SK-N-SH (cell line): ENCODE measurements around the gene C6orf15. TPM values are rescaled to one million over a fixed set of nuclear protein-coding genes. Genes with fewer than 3 reads are reported as not detected.

Source experiments
- CTCF ChIA-PET: fragments of 300-600, 350-600 bp; formaldehyde crosslinking; extraction: SDS; loops from one replicate; lab custom pipeline; 2021; lab: Yijun Ruan, JAX
- POLR2A ChIA-PET: fragments of 350-600 bp; sonication (Branson Sonifier 250); formaldehyde crosslinking; extraction: SDS; loops from one replicate; lab custom pipeline; 2020; ENCODE audit warnings: antibody characterized with exemption, inconsistent platforms; lab: Yijun Ruan, JAX
- DNase-seq: peaks from one replicate; pipeline ENCODE4 v3.0.0; 2012
- H2AFZ ChIP-seq: fragments of 200-600 bp; sonication (generic); 2 replicates; pipeline ENCODE4 v1.8.1; 2016; ENCODE audit warnings: antibody characterized with exemption, mild to moderate bottlenecking, low read depth
- H3F3A ChIP-seq: fragments of 200-600 bp; sonication (generic); replicated peaks from 2 replicates; pipeline ENCODE3; 2016; ENCODE audit warnings: antibody characterized with exemption, mild to moderate bottlenecking; ENCODE audit not compliant: insufficient read depth
- H3K27ac ChIP-seq, 2 experiments: fragments of 200-500 bp in 1 of 2; fragments of 200-600 bp in 1 of 2; sonication (Bioruptor generic) in 1 of 2; sonication (generic), shearing (Covaris generic) in 1 of 2; 2 replicates each; pipeline versions ENCODE4 v1.5.1 to v1.6.1; 2014 to 2016; ENCODE audit warnings: low read depth in 2 of 2, inconsistent platforms in 1 of 2, low read length in 1 of 2, mild to moderate bottlenecking in 1 of 2, mixed read lengths in 1 of 2
- H3K27me3 ChIP-seq: fragments of 200-600 bp; sonication (generic), shearing (Covaris generic); 2 replicates; pipeline ENCODE4 v1.6.1; 2016; ENCODE audit warnings: mixed run types; ENCODE audit not compliant: insufficient read depth
- H3K36me3 ChIP-seq, 2 experiments: fragments of 200-500 bp in 1 of 2; fragments of 200-600 bp in 1 of 2; sonication (Bioruptor generic) in 1 of 2; sonication (generic) in 1 of 2; replicated peaks in 1 of 2; 2 replicates each; pipeline versions ENCODE3 to v1.5.1; 2014 to 2016; ENCODE audit warnings: low read length in 1 of 2, mild to moderate bottlenecking in 1 of 2; ENCODE audit not compliant: insufficient read depth in 2 of 2, control insufficient read depth in 1 of 2
- H3K4me1 ChIP-seq, 2 experiments: fragments of 200-500 bp in 1 of 2; fragments of 200-600 bp in 1 of 2; sonication (Bioruptor generic) in 1 of 2; sonication (generic), shearing (Covaris generic) in 1 of 2; 2 replicates each; pipeline versions ENCODE4 v1.5.1 to v1.6.1; 2014 to 2016; ENCODE audit warnings: low read depth in 1 of 2, low read length in 1 of 2, mixed run types in 1 of 2; ENCODE audit not compliant: insufficient read depth in 2 of 2, control insufficient read depth in 1 of 2
- H3K4me2 ChIP-seq: fragments of 200-600 bp; sonication (generic), shearing (Covaris generic); 2 replicates; pipeline ENCODE4 v1.6.1; 2017; ENCODE audit warnings: mixed run types
- H3K4me3 ChIP-seq, 2 experiments: fragments of 200-500 bp in 1 of 2; fragments of 200-600 bp in 1 of 2; sonication (Bioruptor generic) in 1 of 2; sonication (generic), shearing (Covaris generic) in 1 of 2; 2 replicates each; pipeline versions ENCODE4 v1.5.1 to v1.8.1; 2014 to 2016; ENCODE audit warnings: low read depth in 2 of 2, inconsistent platforms in 1 of 2, low read length in 1 of 2, mild to moderate bottlenecking in 1 of 2, mixed read lengths in 1 of 2, moderate library complexity in 1 of 2
- H3K79me2 ChIP-seq: fragments of 200-600 bp; sonication (generic); 2 replicates; pipeline ENCODE4 v1.8.1; 2017; ENCODE audit warnings: mild to moderate bottlenecking; ENCODE audit not compliant: insufficient read depth
- H3K9ac ChIP-seq: fragments of 200-600 bp; sonication (generic); 2 replicates; pipeline ENCODE4 v1.6.1; 2017; ENCODE audit warnings: mixed run types
- H3K9me2 ChIP-seq: fragments of 200-600 bp; sonication (generic); 2 replicates; pipeline ENCODE4 v1.6.1; 2017; ENCODE audit warnings: mixed run types
- H3K9me3 ChIP-seq: fragments of 200-600 bp; sonication (generic); 2 replicates; pipeline ENCODE4 v1.6.1; 2017; ENCODE audit warnings: mixed run types, mild to moderate bottlenecking, moderate library complexity
- H4K20me1 ChIP-seq: fragments of 200-600 bp; sonication (generic); 2 replicates; pipeline ENCODE4 v1.6.1; 2017; ENCODE audit warnings: mild to moderate bottlenecking, mixed run types; ENCODE audit not compliant: insufficient read depth
- CTCF ChIP-seq: fragments of 200-600 bp; sonication (generic); IDR thresholded peaks from 2 replicates; pipeline ENCODE4 v1.6.1; 2017; ENCODE audit warnings: antibody characterized with exemption, mild to moderate bottlenecking, moderate library complexity
- ELF1 ChIP-seq: IDR thresholded peaks from 2 replicates; pipeline ENCODE4 v1.4.0; 2012
- EP300 ChIP-seq, 2 experiments: IDR thresholded peaks; 2 replicates each; pipeline versions ENCODE4 v1.4.0 to v1.6.1; 2012; ENCODE audit warnings: borderline replicate concordance in 1 of 2, low read depth in 1 of 2, low read length in 1 of 2
- FOSL2 ChIP-seq: IDR thresholded peaks from 2 replicates; pipeline ENCODE4 v1.4.0; 2012; ENCODE audit warnings: low read depth, mild to moderate bottlenecking, moderate library complexity, borderline replicate concordance
- FOXJ3 ChIP-seq: sonication (generic); formaldehyde crosslinking; IDR thresholded peaks from 2 replicates; pipeline ENCODE4 v1.5.1; 2020; ENCODE audit warnings: mild to moderate bottlenecking, missing genetic modification reagents
- FOXM1 ChIP-seq: IDR thresholded peaks from 2 replicates; pipeline ENCODE4 v1.4.0; 2012; ENCODE audit warnings: low read depth, mild to moderate bottlenecking
- MXI1 ChIP-seq: IDR thresholded peaks from 2 replicates; pipeline ENCODE4 v1.6.1; 2012; ENCODE audit warnings: mild to moderate bottlenecking, low read depth, low read length, improper control_type of control experiment
- NFIC ChIP-seq: IDR thresholded peaks from 2 replicates; pipeline ENCODE4 v1.4.0; 2012; ENCODE audit warnings: borderline replicate concordance
- NRF1 ChIP-seq: IDR thresholded peaks from 2 replicates; pipeline ENCODE4 v1.6.1; 2012; ENCODE audit warnings: low read depth, mild to moderate bottlenecking, low read length
- POLR2AphosphoS5 ChIP-seq: IDR thresholded peaks from 2 replicates; pipeline ENCODE4 v1.6.1; 2012; ENCODE audit warnings: low read depth, low read length
- RAD21 ChIP-seq: IDR thresholded peaks from 2 replicates; pipeline ENCODE4 v1.6.1; 2012; ENCODE audit warnings: mild to moderate bottlenecking, low read length
- RXRA ChIP-seq: IDR thresholded peaks from 2 replicates; pipeline ENCODE4 v1.4.0; 2012; ENCODE audit warnings: low read depth, mild to moderate bottlenecking, borderline replicate concordance
- SMC3 ChIP-seq: IDR thresholded peaks from 2 replicates; pipeline ENCODE4 v1.6.1; 2012; ENCODE audit warnings: low read depth, low read length, improper control_type of control experiment
- TAF1 ChIP-seq: IDR thresholded peaks from 2 replicates; pipeline ENCODE4 v1.6.1; 2012; ENCODE audit warnings: low read depth, mild to moderate bottlenecking, low read length, moderate library complexity, borderline replicate concordance
- TCF12 ChIP-seq: IDR thresholded peaks from 2 replicates; pipeline ENCODE4 v1.4.0; 2012
- WGBS: methylation state at CpG from one replicate; pipeline ENCODE4 v1.1.6; 2017; ENCODE audit warnings: low lambda C conversion rate; 5-methylcytosine and 5-hydroxymethylcytosine counted together
- polyA plus RNA-seq, 3 experiments: library from polyadenylated mRNA; depleted of rRNA; stranded (reverse); fragments of >200 nt; gene quantifications; 2 replicates each; pipeline ENCODE4 v1.2.3, GENCODE V29; 2012

The C6orf15 gene
- polyA plus RNA-seq, 1 of the 3 experiments (the other 2 are of a cell fraction) = not detected

GRCh38 chr6:31115941-31116560 lies 3.7 kb upstream of the C6orf15 start:
- Histone ChIP-seq H3K36me3 (no peaks in the 10 kb centered on the region), H3K4me2 (peak overlapping the region; percentile 85), H3K9ac (peak overlapping the region; percentile 69; the same call in 1 of the 2 replicates), H2AFZ (no peak overlapping the region), H3F3A (peaks cover 5% of the 10 kb centered on the region), H3K27ac (no peak overlapping the region), H4K20me1 (no peaks in the 10 kb centered on the region), H3K4me3 (no peak overlapping the region; a peak in 2 of 4 replicates), H3K9me2 (no peaks in the 10 kb centered on the region), H3K79me2 (peaks cover 30% of the 10 kb centered on the region), H3K9me3 (no peaks in the 10 kb centered on the region), H3K27me3 (no peaks in the 10 kb centered on the region), H3K4me1 (peaks cover 2 to 12% of the 10 kb centered on the region in 2 experiments; a peak in 3 of 4 replicates)
- WGBS = 55% methylated on average over 12 of the region's 12 CpGs
- ChIA-PET POLR2A (no interaction called here), CTCF (interaction anchor here (0.7 to 2.1 kb wide), 7 partner anchors 11 to 663 kb away, joined by 3 to 7 read pairs (median 4); no protein-coding TSS in a partner anchor)
- TF ChIP-seq POLR2AphosphoS5 (no peak), NFIC (no peak), FOXM1 (no peak), RXRA (no peak), MXI1 (no peak), NRF1 (no peak), FOXJ3 (CRISPR knock-in tag) (no peak)
- DNase-seq = no peak

GRCh38 chr6:31114970-31115849 lies 2.8 kb upstream of the C6orf15 start:
- peak overlapping the region; percentile 85 for H3K4me2 ChIP-seq
- no peaks in the 10 kb centered on the region for H4K20me1 ChIP-seq
- H3F3A ChIP-seq = peaks cover 5% of the 10 kb centered on the region
- ChIA-PET POLR2A (no interaction called here), CTCF (interaction anchor here (1.3 to 2.1 kb wide), 4 partner anchors 12 to 251 kb away, joined by 3 to 7 read pairs (median 4); no protein-coding TSS in a partner anchor)
- 46% methylated on average over 9 of the region's 9 CpGs for WGBS
- H3K4me3 ChIP-seq = peak overlapping the region; percentile 37 to 56; a peak in 3 of 4 replicates
- peak overlapping the region; percentile 60 to 86; a peak in 3 of 4 replicates for H3K27ac ChIP-seq
- peak overlapping the region; percentile 44; the same call in 1 of the 2 replicates for H2AFZ ChIP-seq
- H3K27me3 ChIP-seq = no peaks in the 10 kb centered on the region; the same call in 1 of the 2 replicates
- peaks cover 2 to 12% of the 10 kb centered on the region in 2 experiments; a peak in 3 of 4 replicates for H3K4me1 ChIP-seq
- DNase-seq = no peak
- H3K9ac ChIP-seq = peak overlapping the region; percentile 69
- H3K79me2 ChIP-seq = peaks cover 30% of the 10 kb centered on the region
- H3K9me3 ChIP-seq = no peaks in the 10 kb centered on the region
- no peaks in the 10 kb centered on the region for H3K9me2 ChIP-seq
- no peaks in the 10 kb centered on the region for H3K36me3 ChIP-seq
- no peak for TF ChIP-seq TCF12
- peak; percentile 61 for TF ChIP-seq CTCF
- TF ChIP-seq SMC3 = peak; percentile 23; the same call in 1 of the 2 replicates
- TF ChIP-seq RAD21 = peak; percentile 48
- no peak for TF ChIP-seq TAF1
- no peak for TF ChIP-seq EP300 (IDR thresholded peaks at IDR 0.05; ENCODE audit: borderline replicate concordance in 1 of 2, low read depth in 1 of 2, low read length in 1 of 2)
- no peak for TF ChIP-seq FOSL2
- TF ChIP-seq ELF1 = no peak
